Measurements from ENCODE around the gene PIBF1.

DNA sequence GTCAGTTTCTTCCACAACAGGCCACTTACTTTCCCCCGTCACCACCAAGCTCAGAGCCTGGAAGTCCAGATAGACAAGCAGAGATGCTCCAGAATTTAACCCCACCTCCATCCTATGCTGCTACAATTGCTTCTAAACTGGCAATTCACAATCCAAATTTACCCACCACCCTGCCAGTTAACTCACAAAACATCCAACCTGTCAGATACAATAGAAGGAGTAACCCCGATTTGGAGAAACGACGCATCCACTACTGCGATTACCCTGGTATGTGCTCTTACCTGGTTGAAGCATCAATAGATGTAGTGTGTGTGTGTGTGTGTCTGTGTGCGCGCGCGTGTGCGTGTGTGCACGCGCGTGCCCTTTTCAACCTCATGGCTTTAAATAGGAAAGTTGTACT lies 280.5 kb downstream of the PIBF1 start:
- TF ChIP-seq, protein P1, sequence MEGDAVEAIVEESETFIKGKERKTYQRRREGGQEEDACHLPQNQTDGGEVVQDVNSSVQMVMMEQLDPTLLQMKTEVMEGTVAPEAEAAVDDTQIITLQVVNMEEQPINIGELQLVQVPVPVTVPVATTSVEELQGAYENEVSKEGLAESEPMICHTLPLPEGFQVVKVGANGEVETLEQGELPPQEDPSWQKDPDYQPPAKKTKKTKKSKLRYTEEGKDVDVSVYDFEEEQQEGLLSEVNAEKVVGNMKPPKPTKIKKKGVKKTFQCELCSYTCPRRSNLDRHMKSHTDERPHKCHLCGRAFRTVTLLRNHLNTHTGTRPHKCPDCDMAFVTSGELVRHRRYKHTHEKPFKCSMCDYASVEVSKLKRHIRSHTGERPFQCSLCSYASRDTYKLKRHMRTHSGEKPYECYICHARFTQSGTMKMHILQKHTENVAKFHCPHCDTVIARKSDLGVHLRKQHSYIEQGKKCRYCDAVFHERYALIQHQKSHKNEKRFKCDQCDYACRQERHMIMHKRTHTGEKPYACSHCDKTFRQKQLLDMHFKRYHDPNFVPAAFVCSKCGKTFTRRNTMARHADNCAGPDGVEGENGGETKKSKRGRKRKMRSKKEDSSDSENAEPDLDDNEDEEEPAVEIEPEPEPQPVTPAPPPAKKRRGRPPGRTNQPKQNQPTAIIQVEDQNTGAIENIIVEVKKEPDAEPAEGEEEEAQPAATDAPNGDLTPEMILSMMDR (IDR thresholded peaks at IDR 0.05), result no peak
- TF ChIP-seq POLR2A (IDR thresholded peaks at IDR 0.05), result no peak
- TF ChIP-seq POLR2AphosphoS5 (IDR thresholded peaks at IDR 0.05), result no peak
